GM21717 (cell line): ENCODE data around the gene GALNT5.

Experiments
- ATAC-seq: cut with Tn5 transposase; IDR thresholded peaks from one replicate; pipeline ENCODE4 v1.9.1; 2021; ENCODE audit warnings: mild to moderate bottlenecking, moderate library complexity; ENCODE audit not compliant: unreplicated experiment

Gene GALNT5

DNA sequence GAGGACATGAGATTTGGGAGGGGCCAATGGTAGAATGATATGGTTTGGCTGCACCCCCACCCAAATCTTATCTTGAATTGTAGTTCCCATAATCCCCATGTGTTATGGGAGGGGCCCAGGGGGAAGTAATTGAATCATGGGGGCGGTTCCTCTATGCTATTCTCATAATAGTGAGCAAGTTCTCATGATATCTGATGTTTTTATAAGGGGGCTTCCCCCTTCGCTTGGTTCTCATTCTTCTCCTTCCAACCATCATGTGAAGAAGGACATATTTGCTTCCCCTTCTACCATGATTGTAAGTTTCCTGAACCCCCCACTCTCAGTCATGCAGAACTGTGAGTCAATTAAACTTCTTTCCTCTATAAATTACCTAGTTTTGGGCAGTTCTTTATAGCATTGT, 105.1 kb downstream of the GALNT5 start:
- ATAC-seq = no peak

DNA sequence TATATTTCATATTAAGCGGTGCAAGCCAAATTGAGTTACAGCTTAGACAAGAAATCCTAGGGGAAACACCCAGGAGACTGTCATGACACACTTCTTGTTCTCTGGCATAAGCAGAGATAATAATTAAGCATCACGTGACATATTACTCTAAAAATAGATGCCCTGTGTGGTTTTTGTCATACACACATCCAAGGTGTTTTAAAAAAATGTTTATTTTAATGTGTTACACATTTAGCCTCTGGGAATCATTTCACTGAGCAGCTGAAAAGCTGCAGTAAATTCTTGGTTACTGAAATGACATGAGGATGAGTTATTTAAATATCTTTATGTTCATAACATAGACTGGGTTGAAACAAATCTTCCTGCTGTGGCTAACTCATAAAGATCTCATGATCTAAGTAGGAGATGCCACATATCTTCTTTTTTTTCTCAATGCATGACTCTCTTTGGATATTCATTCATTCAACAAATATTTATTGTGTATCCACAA, 106.2 kb downstream of the GALNT5 start:
- ATAC-seq = peak; percentile 48
